ENCODE data around the gene TTC34. TPM values are rescaled to one million over a fixed set of nuclear protein-coding genes. Genes with fewer than 3 reads are reported as not detected.

TTC34 gene
- total RNA-seq, 1 experiment from 2014 or later: 1.7 TPM

DNA sequence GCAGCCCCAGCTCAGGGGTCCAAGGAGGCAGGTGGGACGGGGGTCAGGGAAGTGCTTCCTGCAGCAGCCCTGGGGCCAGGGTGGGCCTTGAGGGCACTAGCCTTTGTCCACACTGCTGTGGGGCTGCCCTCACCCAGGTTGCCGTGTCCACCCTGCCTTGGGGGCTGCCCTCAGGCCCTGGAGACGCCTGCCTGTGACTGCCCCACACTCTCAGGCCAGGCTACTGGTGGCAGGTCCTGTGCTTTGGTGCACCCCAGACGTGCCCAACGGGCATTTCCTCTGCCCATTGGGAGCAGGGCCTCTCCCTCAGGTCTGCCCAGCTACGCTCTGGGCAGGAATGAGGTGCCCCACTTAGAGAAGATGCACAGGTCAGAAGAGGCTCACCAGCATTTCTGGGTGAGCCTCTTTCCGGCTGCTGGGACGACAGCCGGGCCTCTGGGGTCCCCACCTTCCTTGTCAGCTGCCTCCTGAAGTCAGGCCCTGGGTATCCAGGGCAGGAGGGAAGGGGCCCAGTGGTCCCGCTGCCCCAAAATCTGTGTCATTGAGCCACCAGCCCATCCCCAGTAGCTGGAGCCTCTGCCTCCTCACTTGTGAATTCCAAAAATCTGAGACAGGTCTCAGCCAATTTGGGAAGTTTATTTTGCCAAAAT, 166.0 kb downstream of the TTC34 start:
- CTCF ChIA-PET: no interaction called here
- Histone ChIP-seq H3K27me3 (ENCODE audit: insufficient read depth, low read depth) (peaks cover 38% of the 10 kb centered on the region; the same call in 1 of the 2 replicates), H3F3A (ENCODE audit: insufficient read depth, low read depth) (peaks cover 4% of the 10 kb centered on the region; the same call in 1 of the 2 replicates), H4K20me1 (ENCODE audit: insufficient read depth) (no peaks in the 10 kb centered on the region), H2AFZ (no peak overlapping the region), H3K4me3 (no peak overlapping the region), H3K27ac (no peak overlapping the region), H3K9me3 (ENCODE audit: insufficient read depth, low read depth) (0 out of 2 replicates have a peak, but pooled peaks cover 5% of the 10 kb centered on the region), H3K79me2 (ENCODE audit: low read depth) (no peaks in the 10 kb centered on the region), H3K36me3 (ENCODE audit: low read depth) (no peaks in the 10 kb centered on the region), H3K4me2 (no peak overlapping the region), H3K4me1 (replicated peaks; ENCODE audit: insufficient read depth) (no peaks in the 10 kb centered on the region), H3K9me2 (ENCODE audit: insufficient read depth) (no peaks in the 10 kb centered on the region)
- POLR2A ChIA-PET (ENCODE audit: unreplicated experiment): no interaction called here
- no TSS peak for BruUV-seq (replicated peaks)
- TF ChIP-seq, protein P1, sequence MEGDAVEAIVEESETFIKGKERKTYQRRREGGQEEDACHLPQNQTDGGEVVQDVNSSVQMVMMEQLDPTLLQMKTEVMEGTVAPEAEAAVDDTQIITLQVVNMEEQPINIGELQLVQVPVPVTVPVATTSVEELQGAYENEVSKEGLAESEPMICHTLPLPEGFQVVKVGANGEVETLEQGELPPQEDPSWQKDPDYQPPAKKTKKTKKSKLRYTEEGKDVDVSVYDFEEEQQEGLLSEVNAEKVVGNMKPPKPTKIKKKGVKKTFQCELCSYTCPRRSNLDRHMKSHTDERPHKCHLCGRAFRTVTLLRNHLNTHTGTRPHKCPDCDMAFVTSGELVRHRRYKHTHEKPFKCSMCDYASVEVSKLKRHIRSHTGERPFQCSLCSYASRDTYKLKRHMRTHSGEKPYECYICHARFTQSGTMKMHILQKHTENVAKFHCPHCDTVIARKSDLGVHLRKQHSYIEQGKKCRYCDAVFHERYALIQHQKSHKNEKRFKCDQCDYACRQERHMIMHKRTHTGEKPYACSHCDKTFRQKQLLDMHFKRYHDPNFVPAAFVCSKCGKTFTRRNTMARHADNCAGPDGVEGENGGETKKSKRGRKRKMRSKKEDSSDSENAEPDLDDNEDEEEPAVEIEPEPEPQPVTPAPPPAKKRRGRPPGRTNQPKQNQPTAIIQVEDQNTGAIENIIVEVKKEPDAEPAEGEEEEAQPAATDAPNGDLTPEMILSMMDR (conservative IDR thresholded peaks at IDR 0.05): no peak
- no peak for TF ChIP-seq EZH2 (IDR thresholded peaks at IDR 0.05; ENCODE audit: low read depth)
- no peak for DNase-seq
- intact Hi-C loops (cut with micrococcal nuclease; ENCODE audit: unreplicated experiment): no loop called here

DNA sequence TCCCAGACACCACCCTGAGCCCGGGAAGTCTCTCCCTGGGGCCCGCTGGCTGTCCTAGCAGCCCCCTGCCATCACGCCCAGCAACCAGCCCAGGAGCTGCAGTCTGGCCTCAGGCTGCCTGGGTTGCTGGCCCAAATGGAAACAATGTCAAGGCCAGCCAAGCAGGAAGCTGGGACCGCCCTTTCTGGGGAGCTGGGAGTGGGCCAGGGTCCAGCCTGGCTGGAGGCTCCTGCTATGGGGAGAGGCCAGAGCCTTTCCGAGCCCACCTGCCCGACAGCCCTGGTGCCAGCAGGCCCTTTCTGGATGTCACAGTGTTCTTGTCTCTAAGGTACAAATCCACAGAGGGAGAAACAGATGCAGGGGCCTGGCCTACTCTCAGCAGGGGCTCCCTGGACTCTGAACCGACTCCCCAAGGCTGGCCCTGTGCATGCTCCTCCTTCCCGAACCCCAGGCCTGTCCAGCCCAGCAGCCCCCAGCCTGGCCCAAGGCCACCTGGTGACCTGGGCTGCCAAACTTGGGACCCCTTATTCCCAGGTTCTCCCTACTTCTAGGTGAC, 167.5 kb downstream of the TTC34 start:
- H3F3A ChIP-seq (ENCODE audit: insufficient read depth, low read depth): peaks cover 11% of the 10 kb centered on the region; the same call in 1 of the 2 replicates
- CTCF ChIA-PET: interaction anchor here (0.6 kb wide), 1 partner anchor 792 kb away, joined by 8 read pairs; no protein-coding TSS in a partner anchor

DNA sequence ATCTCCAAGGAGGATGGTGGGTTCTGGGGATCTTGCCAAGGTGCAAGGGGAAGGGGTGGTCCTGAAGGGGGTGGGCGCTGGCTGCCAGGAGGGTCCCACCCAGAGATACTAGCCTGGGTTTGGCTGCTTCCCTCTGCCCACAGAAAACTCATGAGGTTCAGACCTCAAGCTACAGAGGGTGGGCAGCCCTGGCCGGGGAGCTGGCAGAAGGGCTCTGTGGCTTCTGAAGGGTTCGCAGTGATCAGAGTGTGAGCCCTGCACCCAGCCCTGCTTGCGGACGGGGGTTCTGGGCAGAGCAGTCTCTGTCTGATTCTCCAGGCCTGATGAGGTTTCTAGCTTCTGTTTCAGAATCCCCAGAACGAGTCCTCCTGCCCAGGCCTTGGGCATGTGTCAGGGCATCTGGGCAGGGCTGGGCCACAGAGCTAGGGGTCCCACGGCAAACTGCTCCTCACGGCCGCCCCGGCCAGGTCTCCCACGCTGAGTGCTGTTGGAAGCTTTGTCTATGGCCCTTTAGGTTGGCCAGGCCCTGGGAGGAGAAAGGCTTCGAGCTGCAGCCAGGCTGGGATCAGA, 168.0 kb downstream of the TTC34 start:
- Histone ChIP-seq H3K9me2 (ENCODE audit: insufficient read depth) (no peaks in the 10 kb centered on the region), H3K4me2 (no peak overlapping the region), H3K27me3 (ENCODE audit: insufficient read depth, low read depth) (peaks cover 40% of the 10 kb centered on the region), H3K4me1 (replicated peaks; ENCODE audit: insufficient read depth) (no peaks in the 10 kb centered on the region), H3F3A (ENCODE audit: insufficient read depth, low read depth) (peaks cover 11% of the 10 kb centered on the region; the same call in 1 of the 2 replicates), H3K36me3 (ENCODE audit: low read depth) (no peaks in the 10 kb centered on the region), H3K79me2 (ENCODE audit: low read depth) (no peaks in the 10 kb centered on the region), H3K9me3 (ENCODE audit: insufficient read depth, low read depth) (0 out of 2 replicates have a peak, but pooled peaks cover 5% of the 10 kb centered on the region), H4K20me1 (ENCODE audit: insufficient read depth) (no peaks in the 10 kb centered on the region), H3K27ac (no peak overlapping the region), H2AFZ (no peak overlapping the region), H3K4me3 (no peak overlapping the region)
- no peak for DNase-seq
- CTCF ChIA-PET: interaction anchor here (0.6 kb wide), 1 partner anchor 793 kb away, joined by 8 read pairs; no protein-coding TSS in a partner anchor
- intact Hi-C loops (cut with micrococcal nuclease; ENCODE audit: unreplicated experiment): no loop called here
- POLR2A ChIA-PET (ENCODE audit: unreplicated experiment): no interaction called here
- BruUV-seq (replicated peaks): no TSS peak
- no peak for TF ChIP-seq EZH2 (IDR thresholded peaks at IDR 0.05; ENCODE audit: low read depth)
- TF ChIP-seq, protein P1 (conservative IDR thresholded peaks at IDR 0.05): no peak

More for the DNA sequence above, 167.5 kb downstream of the TTC34 start:
- DNase-seq: no peak
- no peak for TF ChIP-seq EZH2 (IDR thresholded peaks at IDR 0.05; ENCODE audit: low read depth)
- TF ChIP-seq, protein P1 (conservative IDR thresholded peaks at IDR 0.05): no peak
- Histone ChIP-seq H3K4me3 (no peak overlapping the region), H2AFZ (no peak overlapping the region), H3K27ac (no peak overlapping the region), H3K27me3 (ENCODE audit: insufficient read depth, low read depth) (peaks cover 38% of the 10 kb centered on the region; the same call in 1 of the 2 replicates), H3K9me3 (ENCODE audit: insufficient read depth, low read depth) (0 out of 2 replicates have a peak, but pooled peaks cover 5% of the 10 kb centered on the region), H4K20me1 (ENCODE audit: insufficient read depth) (no peaks in the 10 kb centered on the region), H3K4me2 (no peak overlapping the region), H3K9me2 (ENCODE audit: insufficient read depth) (no peaks in the 10 kb centered on the region), H3K79me2 (ENCODE audit: low read depth) (no peaks in the 10 kb centered on the region), H3K4me1 (replicated peaks; ENCODE audit: insufficient read depth) (no peaks in the 10 kb centered on the region), H3K36me3 (ENCODE audit: low read depth) (no peaks in the 10 kb centered on the region)
- BruUV-seq (replicated peaks): no TSS peak
- intact Hi-C loops (cut with micrococcal nuclease; ENCODE audit: unreplicated experiment): no loop called here
- POLR2A ChIA-PET (ENCODE audit: unreplicated experiment): no interaction called here

Measured in PC-9 (cell line).